GM21528 (cell line): ENCODE data around the gene CFAP73.
A peak's percentile ranks its signal among the peaks of the same experiment; 100 is the strongest.
"Not testable (repeated sequence)": the region's sequence is repeated elsewhere in the genome, so short reads cannot be mapped to it uniquely, and the experiment has no call there.

Experiments used
- ATAC-seq: cut with Tn5 transposase; IDR thresholded peaks from one replicate; pipeline ENCODE4 v1.9.1; 2021; ENCODE audit warnings: mild to moderate bottlenecking, moderate library complexity; ENCODE audit not compliant: unreplicated experiment, low FRiP score

Gene CFAP73

GRCh38 chr12:113140706-113141105 is 8.8 kb upstream of the CFAP73 start:
- no peak for ATAC-seq

GRCh38 chr12:113141716-113142115 is 7.8 kb upstream of the CFAP73 start:
- not testable (repeated sequence) for ATAC-seq

GRCh38 chr12:113142173-113142885 is 7.2 kb upstream of the CFAP73 start:
- ATAC-seq, result no peak

GRCh38 chr12:113142886-113143332 is 6.6 kb upstream of the CFAP73 start:
- no peak for ATAC-seq

- ATAC-seq, result no peak
These were observed 5.6 kb upstream of the CFAP73 start for GRCh38 chr12:113143959-113144358.

- no peak for ATAC-seq
These were observed 4.7 kb upstream of the CFAP73 start for GRCh38 chr12:113144806-113145205.

- ATAC-seq, result no peak
These were observed 3.6 kb upstream of the CFAP73 start for GRCh38 chr12:113145720-113146551.

- ATAC-seq, result no peak
These were observed 2.5 kb upstream of the CFAP73 start for GRCh38 chr12:113146999-113147398.

GRCh38 chr12:113151655-113152054 is 2.1 kb downstream of the CFAP73 start:
- ATAC-seq, result no peak

- ATAC-seq, result no peak
These were observed 2.8 kb downstream of the CFAP73 start for GRCh38 chr12:113152196-113152834.

GRCh38 chr12:113152835-113153814 is 3.6 kb downstream of the CFAP73 start:
- peak; percentile 67 for ATAC-seq

GRCh38 chr12:113154351-113154973 is 4.9 kb downstream of the CFAP73 start:
- no peak for ATAC-seq

GRCh38 chr12:113155060-113155459 is 5.5 kb downstream of the CFAP73 start:
- ATAC-seq, result no peak

- ATAC-seq, result no peak
These were observed 6.1 kb downstream of the CFAP73 start for GRCh38 chr12:113155646-113156045.

- no peak for ATAC-seq
These were observed 7.8 kb downstream of the CFAP73 start for GRCh38 chr12:113157218-113157859.

GRCh38 chr12:113158439-113159203 is 9.1 kb downstream of the CFAP73 start:
- ATAC-seq, result no peak

- ATAC-seq, result no peak
These were observed 10.4 kb downstream of the CFAP73 start for GRCh38 chr12:113159937-113160336.

GRCh38 chr12:113161415-113162016 is 12.0 kb downstream of the CFAP73 start:
- ATAC-seq, result no peak
